ENCODE results near the gene INPP5D.
"Not testable (repeated sequence)": the region's sequence is repeated elsewhere in the genome, so short reads cannot be mapped to it uniquely, and the experiment has no call there.

Gene INPP5D

GRCh38 chr2:233119123-233119522 is 59.0 kb downstream of the INPP5D start:
- DNase-seq, result no peak

DNA sequence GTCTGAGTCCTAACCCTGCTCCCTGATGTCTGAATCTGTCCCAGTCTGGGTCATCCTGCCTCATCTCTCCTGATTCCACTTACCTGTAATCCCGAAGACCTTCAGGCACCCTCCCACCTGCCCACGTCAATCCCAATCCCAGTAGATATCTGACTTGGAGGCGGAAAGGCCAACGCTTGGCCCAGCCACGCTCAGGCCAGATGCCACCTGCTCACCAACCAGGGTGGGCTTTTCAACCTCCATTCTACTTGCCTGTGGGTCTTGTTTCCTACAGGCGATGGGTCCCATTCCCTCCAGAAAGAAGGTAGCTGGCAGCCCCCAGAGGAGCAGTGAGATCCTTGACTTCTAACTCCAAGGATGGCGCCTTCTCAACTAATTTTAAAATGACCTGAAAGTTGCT is 59.7 kb downstream of the INPP5D start:
- no peak for DNase-seq

DNA sequence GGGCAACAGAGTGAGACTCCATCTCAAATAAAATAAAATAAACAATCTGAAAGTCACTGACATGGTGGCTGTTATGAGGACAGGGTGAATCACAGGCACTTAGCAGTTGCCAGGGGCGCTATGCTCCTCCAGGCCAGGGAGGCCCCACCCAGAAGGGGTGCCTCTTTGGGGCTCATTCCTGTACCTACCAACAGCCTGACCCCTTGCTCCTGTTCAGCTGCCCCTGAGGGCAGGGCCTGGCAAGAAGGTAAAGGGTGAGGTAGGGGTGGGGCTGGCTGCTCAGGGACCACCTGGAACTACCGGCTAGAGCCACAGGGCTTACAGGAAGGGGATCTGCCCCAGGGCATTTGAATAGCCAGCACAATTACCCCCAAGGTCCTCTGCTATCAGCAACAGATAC is 60.3 kb downstream of the INPP5D start:
- DNase-seq, result no peak

DNA sequence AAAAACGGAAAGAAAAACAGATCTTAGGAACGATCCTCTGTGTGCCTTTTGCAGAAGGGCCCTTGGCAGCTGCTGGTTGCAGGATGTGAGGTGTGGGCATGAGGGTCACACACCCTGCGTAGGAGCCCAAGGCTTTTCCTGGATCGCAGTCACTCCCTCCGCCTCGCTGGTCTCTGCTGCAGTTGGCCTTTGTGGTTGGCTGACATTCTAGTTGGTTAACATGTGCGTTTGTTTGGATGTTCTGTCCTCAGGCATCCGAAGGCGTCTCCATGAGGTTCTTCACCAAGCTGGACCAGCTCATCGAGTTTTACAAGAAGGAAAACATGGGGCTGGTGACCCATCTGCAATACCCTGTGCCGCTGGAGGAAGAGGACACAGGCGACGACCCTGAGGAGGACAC is 61.7 kb downstream of the INPP5D start:
- DNase-seq, result no peak

DNA sequence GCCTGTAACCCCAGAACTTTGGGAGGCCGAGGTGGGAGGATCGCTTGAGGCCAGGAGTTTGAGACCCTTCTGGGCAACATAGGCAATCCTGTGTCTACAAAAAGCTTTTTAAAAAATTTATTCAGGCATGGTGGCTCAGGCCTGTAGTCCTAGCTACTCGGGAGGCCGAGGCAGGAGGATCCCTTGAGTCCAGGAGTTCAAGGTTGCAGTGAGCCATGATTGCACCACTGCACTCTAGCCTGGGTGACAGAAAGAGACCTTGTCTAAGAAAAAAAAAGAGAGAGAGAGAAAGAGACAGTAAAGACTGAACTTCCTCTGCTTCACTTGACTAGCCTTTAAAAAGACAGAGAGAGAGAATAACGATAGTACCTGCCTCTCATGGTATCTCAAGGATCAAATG is 62.4 kb downstream of the INPP5D start:
- no peak for DNase-seq

- DNase-seq, result not testable (repeated sequence)
These were observed 63.4 kb downstream of the INPP5D start for GRCh38 chr2:233123576-233123975.

- DNase-seq, result peak; percentile 35 to 52
These were observed 64.4 kb downstream of the INPP5D start for GRCh38 chr2:233124421-233125080.

DNA sequence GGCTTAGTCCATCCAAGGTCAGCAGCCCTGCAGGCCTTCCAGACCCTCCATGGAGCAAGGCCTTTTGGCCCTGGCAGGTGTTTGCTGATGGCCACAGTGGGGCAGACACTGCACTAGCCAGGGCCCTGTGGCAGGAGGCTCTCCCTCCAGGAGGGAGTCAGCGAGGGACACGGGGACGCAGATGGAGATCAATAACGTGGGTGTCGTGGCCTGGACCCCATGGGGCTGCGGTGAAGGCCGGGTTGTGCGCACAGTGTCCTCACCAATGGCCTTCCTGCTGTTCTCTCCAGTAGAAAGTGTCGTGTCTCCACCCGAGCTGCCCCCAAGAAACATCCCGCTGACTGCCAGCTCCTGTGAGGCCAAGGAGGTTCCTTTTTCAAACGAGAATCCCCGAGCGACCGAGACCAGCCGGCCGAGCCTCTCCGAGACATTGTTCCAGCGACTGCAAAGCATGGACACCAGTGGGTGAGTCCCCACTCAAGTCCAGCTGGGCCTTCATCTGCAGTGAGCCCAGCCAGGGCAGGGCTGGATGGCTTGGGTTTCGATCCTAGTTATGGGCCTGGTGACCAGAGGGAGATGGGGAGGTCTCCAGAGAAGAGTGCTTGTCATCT is 65.4 kb downstream of the INPP5D start:
- DNase-seq, result no peak

- no peak for DNase-seq
These were observed 69.3 kb downstream of the INPP5D start for GRCh38 chr2:233129351-233129978.

DNA sequence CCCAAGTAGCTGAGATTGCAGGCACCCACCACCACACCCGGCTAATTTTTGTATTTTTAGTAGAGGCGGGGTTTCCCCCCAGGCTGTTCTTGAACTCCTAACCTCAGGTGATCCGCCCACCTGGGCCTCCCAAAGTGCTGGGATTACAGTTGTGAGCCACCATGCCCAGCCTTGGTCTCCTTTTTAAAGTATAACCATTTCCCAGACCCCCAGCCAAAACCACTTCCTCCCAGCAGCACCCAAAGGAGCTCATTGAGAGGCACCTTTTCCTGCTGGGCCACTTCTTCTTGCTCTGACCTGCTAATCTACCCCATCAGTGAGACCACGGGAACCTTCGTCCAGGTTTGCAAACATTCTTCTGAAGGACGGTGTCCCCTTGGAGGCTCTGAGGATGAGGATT is 69.9 kb downstream of the INPP5D start:
- DNase-seq, result no peak

- DNase-seq, result no peak
These were observed 70.4 kb downstream of the INPP5D start for GRCh38 chr2:233130481-233131020.

DNA sequence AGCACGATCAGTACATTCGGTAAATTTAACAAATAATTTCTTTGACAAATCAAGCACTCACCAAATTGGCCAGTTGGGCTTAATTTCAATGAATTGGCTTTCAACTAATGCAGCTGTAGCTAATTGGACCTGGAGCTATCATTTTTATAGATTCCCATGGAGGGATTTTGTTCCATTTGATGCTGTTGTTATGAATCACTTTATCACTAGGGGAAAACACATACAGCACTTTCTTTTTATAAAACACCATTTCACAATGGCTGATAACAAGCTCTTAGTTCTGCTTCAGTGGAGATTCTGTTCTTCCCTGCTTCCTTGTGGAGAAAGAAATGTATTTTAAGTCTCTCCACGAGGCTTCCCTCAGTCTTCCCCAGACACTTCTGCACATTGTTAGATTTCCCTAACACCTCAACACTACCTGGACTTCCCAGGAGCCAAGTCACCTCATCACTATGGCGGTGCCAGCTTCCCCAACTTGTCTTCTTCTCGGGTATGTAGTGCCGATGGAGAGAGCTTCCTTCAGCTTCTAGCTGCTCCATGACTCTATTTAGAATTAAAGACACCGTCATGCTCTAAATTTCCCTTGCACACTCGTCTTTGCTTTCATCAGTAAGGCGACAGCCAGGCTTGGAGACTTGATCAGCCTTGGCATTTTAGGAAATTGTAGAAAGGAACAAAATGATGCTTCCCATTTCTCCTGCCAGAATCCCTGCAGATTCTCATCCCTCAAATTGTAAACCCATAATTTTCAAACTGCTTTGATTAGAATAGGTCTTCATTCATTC is 72.0 kb downstream of the INPP5D start:
- DNase-seq, result no peak

- DNase-seq, result no peak
These were observed 73.1 kb downstream of the INPP5D start for GRCh38 chr2:233133239-233133638.

GRCh38 chr2:233135421-233135820 is 75.3 kb downstream of the INPP5D start:
- DNase-seq, result no peak

DNA sequence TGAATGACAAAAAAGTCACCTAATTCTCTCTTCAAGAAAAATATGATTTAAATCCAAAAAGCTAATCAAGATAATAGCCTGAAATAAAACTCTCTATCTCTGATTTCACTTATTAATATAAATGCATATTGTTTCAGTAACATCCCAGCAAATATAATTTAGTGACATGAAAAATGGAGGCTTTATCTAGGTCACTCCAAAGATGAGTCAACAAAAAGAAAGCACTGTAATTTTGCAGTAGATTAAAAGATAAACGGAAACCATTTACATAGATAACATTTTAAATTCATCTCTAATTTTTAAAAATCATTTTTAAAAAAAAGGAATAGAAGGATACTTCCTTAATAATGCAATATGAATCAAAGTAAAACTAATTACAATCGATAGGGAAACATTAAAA is 76.9 kb downstream of the INPP5D start:
- no peak for DNase-seq

DNA sequence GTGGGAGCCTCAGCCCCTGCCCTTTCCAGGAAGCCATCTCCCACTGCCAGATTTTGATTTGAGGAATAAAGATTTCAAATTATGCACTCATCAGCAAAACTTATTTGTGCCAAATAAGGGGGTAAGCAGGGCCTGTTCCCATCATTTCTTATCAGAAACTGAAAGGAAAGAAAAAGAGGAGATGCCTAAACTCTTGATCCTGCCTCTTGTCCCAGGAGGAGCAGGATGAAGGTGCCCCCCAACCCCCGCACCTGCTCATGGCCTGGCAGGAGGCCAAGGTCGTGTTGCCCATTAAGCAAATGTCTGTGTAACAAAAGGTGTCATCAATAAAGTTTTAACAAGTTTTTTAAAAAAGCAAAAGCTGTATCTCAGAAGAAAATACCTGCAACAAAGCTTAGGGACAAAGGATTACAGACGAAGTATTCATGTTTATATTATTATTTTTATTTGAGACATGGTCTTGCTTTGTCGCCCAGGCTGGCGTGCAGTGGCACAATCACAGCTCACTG is 80.0 kb downstream of the INPP5D start:
- no peak for DNase-seq

- DNase-seq, result no peak
These were observed 80.8 kb downstream of the INPP5D start for GRCh38 chr2:233140978-233141377.

- DNase-seq, result no peak
These were observed 81.8 kb downstream of the INPP5D start for GRCh38 chr2:233141901-233142300.

DNA sequence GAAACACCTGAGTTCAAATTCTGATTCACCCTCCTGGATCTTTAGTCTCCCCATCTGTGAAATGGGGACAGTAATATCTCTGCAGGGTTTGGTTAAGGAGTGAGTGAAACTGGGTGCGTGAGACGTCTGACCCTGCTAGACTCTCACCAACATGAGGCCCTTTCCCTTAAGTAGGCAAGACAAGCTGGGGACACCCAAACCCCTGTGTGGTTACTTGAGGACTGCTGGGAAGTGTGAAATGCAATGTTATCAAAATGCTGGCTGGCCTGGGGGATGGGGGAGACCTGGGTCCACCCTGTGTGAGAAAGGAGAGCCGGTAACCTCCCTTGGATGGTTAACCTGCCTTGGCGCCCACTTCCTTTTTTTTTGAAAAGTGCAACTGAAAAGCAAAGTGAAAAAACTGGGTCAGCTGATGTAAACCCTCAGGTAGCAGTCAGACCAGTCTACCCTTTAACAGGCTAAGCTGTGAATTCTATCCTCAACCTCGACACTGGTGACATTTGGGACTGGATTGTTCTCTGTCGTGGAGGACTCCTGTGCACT is 82.3 kb downstream of the INPP5D start:
- no peak for DNase-seq

DNA sequence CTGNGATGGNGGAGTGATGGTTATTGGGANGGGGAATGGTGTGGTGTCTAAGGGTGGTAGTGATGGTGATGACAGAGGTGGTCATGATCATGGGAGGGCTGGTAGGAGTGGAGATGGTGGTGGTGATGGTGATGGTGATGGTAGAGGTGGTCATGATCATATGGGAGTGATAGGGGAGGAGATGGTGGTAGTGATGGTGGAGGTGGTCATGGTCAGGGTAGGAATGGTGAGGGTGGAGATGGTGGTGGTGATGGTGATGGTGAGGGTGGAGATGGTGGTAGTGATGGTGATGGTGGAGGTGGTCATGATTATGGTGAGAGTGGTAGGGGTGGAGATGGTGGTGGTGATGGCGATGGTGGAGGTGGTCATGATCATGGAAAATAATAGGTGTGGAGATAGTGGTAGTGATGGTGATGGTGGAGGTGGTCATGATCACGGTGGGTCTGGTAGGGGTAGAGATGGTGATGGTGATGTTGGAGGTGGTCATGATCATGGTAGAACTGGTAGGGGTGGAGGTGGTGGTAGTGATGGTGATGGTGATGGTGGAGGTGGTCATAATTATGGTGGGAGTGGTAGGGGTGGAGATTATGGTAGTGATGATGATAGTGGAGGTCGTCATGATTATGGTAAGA is 83.7 kb downstream of the INPP5D start:
- no peak for DNase-seq

DNA sequence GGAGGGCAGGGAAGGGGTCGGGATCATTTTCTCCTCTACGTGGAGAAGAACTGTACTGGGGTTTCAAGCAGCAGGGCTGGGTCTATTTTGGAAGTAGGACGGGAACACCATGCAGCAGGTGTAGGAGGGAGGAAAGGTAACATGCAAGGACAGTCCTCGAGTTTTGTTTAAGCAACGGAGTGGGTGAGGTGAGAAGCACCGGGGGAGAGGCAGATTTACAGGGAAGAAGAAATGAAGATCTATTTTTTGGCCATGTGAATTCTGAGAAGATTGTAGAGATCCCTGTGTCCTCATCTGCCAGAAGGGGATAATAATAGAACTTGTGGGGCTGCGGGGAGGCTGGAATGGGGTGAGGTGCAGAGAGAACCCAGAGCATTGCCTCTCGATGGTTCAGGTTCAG is 85.6 kb downstream of the INPP5D start:
- no peak for DNase-seq

DNA sequence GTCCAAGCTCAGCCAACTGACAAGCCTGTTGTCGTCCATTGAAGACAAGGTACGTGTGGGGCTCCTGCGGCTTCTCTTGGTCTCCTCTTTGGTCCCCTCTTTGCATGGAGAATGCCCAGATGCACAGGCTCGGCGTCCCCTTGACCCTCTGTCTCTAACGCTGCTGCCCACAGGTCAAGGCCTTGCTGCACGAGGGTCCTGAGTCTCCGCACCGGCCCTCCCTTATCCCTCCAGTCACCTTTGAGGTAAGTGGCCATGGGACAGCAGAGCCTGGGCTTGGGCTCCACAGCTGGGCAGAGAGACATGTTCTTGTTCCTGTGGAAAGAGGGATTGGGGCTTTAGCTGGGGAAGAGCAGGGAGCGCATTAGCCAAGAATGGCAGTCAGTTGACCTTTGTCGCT is 86.1 kb downstream of the INPP5D start:
- no peak for DNase-seq

All from inflammatory macrophage (primary cell).